ENCODE results near the gene HOXA5. TPM values are rescaled to one million over a fixed set of nuclear protein-coding genes. Genes with fewer than 3 reads are reported as not detected.

HOXA5 gene
- total RNA-seq, 1 experiment from 2014 or later, result 6.7 TPM

DNA sequence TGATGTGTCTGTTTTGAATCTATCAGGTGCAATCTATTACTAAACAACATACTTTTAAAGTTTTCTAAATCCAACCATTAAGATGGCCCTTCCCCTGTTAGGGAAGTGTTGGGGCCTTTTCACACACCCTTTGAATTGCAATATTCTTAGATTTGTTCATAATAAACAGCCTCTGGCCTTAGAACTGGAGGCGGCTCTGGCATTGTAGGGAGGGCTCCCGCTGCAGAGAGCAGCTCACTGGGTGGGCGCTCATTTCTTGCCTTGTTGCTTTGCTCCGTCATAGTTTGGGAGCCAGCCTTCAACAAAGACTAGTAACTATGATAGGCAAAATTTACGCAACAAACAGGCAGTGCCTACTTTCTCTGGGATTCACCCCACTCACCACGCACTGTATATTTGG lies 34.9 kb upstream of the HOXA5 start (continued):
- no peak for TF ChIP-seq EGR1 (IDR thresholded peaks at IDR 0.05; ENCODE audit: low read depth)
- TF ChIP-seq POLR2A (IDR thresholded peaks at IDR 0.05; ENCODE audit: borderline replicate concordance, extremely low read depth, insufficient read depth, insufficient read length), result no peak
- TF ChIP-seq SP1 (IDR thresholded peaks at IDR 0.05; ENCODE audit: low read depth), result no peak
- TF ChIP-seq FOSL1 (IDR thresholded peaks at IDR 0.05; ENCODE audit: low read depth), result no peak
- TF ChIP-seq, protein P1, sequence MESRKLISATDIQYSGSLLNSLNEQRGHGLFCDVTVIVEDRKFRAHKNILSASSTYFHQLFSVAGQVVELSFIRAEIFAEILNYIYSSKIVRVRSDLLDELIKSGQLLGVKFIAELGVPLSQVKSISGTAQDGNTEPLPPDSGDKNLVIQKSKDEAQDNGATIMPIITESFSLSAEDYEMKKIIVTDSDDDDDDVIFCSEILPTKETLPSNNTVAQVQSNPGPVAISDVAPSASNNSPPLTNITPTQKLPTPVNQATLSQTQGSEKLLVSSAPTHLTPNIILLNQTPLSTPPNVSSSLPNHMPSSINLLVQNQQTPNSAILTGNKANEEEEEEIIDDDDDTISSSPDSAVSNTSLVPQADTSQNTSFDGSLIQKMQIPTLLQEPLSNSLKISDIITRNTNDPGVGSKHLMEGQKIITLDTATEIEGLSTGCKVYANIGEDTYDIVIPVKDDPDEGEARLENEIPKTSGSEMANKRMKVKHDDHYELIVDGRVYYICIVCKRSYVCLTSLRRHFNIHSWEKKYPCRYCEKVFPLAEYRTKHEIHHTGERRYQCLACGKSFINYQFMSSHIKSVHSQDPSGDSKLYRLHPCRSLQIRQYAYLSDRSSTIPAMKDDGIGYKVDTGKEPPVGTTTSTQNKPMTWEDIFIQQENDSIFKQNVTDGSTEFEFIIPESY (IDR thresholded peaks at IDR 0.05; ENCODE audit: extremely low read depth, insufficient replicate concordance, low read length), result no peak

DNA sequence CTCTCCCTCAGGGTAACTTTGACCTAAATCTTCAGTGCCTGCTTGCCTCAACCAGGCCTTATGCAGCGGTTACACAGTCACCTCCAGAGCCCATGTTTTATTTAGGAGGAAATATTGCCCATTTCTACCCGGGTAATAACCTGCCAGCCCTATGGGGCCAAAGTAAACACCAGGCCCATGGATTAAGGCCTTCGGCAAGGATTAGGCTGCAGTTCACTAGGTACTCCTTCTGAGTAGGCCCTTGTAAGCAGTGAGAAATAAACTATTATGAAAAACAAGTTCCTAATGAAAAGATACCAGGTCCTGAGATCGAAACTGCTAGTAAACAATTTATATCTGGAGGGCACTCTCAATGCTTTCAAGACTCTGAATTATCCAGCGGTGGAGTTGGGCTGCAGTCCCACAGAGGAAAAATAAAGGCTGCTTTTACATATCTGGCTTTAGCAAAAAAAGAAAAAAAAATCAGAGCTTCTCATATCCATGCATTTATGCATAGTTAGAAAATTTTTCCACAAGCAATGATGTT lies 34.4 kb upstream of the HOXA5 start:
- Histone ChIP-seq H3K9me3 (ENCODE audit: control insufficient read depth in 1 of 2, insufficient read depth in 1 of 2, low read depth in 1 of 2, low read length in 2 of 2) (no peaks in the 10 kb centered on the region), H3K79me2 (ENCODE audit: insufficient read depth, low read length) (peaks cover 20% of the 10 kb centered on the region), H3K4me1 (ENCODE audit: control insufficient read depth in 1 of 2, insufficient read depth in 2 of 2, low read length in 2 of 2) (peaks cover 28 to 50% of the 10 kb centered on the region in 2 experiments), H3K9me2 (ENCODE audit: insufficient read depth) (no peaks in the 10 kb centered on the region), H3K4me2 (ENCODE audit: low read length) (no peak overlapping the region), H3K9ac (ENCODE audit: low read length) (no peak overlapping the region), H4K20me1 (ENCODE audit: insufficient read depth) (no peaks in the 10 kb centered on the region), H3K27ac (ENCODE audit: low read depth, low read length) (no peak overlapping the region), H3K27me3 (ENCODE audit: insufficient read depth, low read length) (no peaks in the 10 kb centered on the region), H2AFZ (ENCODE audit: low read depth, low read length, poor library complexity, severe bottlenecking) (no peak overlapping the region), H3K4me3 (replicated peaks in 1 of 2; ENCODE audit: low read depth in 1 of 2, low read length in 2 of 2) (no peak overlapping the region), H3K36me3 (ENCODE audit: control insufficient read depth in 1 of 2, insufficient read depth in 2 of 2, low read length in 2 of 2) (no peaks in the 10 kb centered on the region)
- no peak for DNase-seq (ENCODE audit: low read depth, low spot score)
- ATAC-seq, result no peak
- ChIA-PET CTCF (no interaction called here), POLR2A (no interaction called here), RAD21 (ENCODE audit: low non-redundant PET in 1 of 2, low total read pairs in 2 of 2, uncharacterized antibody in 2 of 2, unreplicated experiment in 2 of 2) (no interaction called here)
- BruUV-seq (replicated peaks), result no TSS peak
- TF ChIP-seq, protein P2, sequence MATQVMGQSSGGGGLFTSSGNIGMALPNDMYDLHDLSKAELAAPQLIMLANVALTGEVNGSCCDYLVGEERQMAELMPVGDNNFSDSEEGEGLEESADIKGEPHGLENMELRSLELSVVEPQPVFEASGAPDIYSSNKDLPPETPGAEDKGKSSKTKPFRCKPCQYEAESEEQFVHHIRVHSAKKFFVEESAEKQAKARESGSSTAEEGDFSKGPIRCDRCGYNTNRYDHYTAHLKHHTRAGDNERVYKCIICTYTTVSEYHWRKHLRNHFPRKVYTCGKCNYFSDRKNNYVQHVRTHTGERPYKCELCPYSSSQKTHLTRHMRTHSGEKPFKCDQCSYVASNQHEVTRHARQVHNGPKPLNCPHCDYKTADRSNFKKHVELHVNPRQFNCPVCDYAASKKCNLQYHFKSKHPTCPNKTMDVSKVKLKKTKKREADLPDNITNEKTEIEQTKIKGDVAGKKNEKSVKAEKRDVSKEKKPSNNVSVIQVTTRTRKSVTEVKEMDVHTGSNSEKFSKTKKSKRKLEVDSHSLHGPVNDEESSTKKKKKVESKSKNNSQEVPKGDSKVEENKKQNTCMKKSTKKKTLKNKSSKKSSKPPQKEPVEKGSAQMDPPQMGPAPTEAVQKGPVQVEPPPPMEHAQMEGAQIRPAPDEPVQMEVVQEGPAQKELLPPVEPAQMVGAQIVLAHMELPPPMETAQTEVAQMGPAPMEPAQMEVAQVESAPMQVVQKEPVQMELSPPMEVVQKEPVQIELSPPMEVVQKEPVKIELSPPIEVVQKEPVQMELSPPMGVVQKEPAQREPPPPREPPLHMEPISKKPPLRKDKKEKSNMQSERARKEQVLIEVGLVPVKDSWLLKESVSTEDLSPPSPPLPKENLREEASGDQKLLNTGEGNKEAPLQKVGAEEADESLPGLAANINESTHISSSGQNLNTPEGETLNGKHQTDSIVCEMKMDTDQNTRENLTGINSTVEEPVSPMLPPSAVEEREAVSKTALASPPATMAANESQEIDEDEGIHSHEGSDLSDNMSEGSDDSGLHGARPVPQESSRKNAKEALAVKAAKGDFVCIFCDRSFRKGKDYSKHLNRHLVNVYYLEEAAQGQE (IDR thresholded peaks at IDR 0.05; ENCODE audit: low read depth), result no peak
- TF ChIP-seq CBX3 (IDR thresholded peaks at IDR 0.05; ENCODE audit: low read depth) (no peak), POLR2AphosphoS5 (IDR thresholded peaks at IDR 0.05; ENCODE audit: low read depth, low read length) (no peak), SP1 (IDR thresholded peaks at IDR 0.05; ENCODE audit: low read depth) (no peak)
- intact Hi-C loops (cut with micrococcal nuclease), result no loop called here
